Liver (tissue), 3 donors: ENCODE measurements around the gene GPX5.

Experiments
- EGR1 ChIP-seq, 2 donors: IDR thresholded peaks; 2 replicates each; pipeline ENCODE4 v1.6.1; 2016 to 2018; ENCODE audit warnings: antibody characterized with exemption in 2 of 2, low read depth in 2 of 2
- GABPA ChIP-seq, 2 donors: IDR thresholded peaks in 1 of 2; conservative IDR thresholded peaks in 1 of 2; 2 replicates each; pipeline ENCODE4 v1.6.1; 2016; ENCODE audit warnings: antibody characterized with exemption in 2 of 2, mild to moderate bottlenecking in 1 of 2, moderate library complexity in 1 of 2
- HNF4A ChIP-seq, 2 donors: conservative IDR thresholded peaks; 2 replicates each; pipeline ENCODE4 v1.6.1; 2016; ENCODE audit warnings: antibody characterized with exemption in 2 of 2, mild to moderate bottlenecking in 2 of 2
- JUND ChIP-seq, 2 donors: IDR thresholded peaks; 2 replicates each; pipeline ENCODE4 v1.6.1; 2016; ENCODE audit warnings: antibody characterized with exemption in 2 of 2
- RAD21 ChIP-seq, 2 donors: IDR thresholded peaks; 2 replicates each; pipeline ENCODE4 v1.6.1; 2016; ENCODE audit warnings: antibody characterized with exemption in 2 of 2, mild to moderate bottlenecking in 2 of 2
- RXRA ChIP-seq, 2 donors: IDR thresholded peaks; 2 replicates each; pipeline ENCODE4 v1.6.1; 2017 to 2018; ENCODE audit warnings: antibody characterized with exemption in 2 of 2, mild to moderate bottlenecking in 1 of 2
- SP1 ChIP-seq: IDR thresholded peaks from 2 replicates; pipeline ENCODE4 v1.6.1; 2018; ENCODE audit warnings: antibody characterized with exemption, mild to moderate bottlenecking
- YY1 ChIP-seq: IDR thresholded peaks from 2 replicates; pipeline ENCODE4 v1.6.1; 2016; ENCODE audit warnings: antibody characterized with exemption, mild to moderate bottlenecking
- ZBTB33 ChIP-seq: IDR thresholded peaks from 2 replicates; pipeline ENCODE4 v1.6.1; 2016; ENCODE audit warnings: antibody characterized with exemption
- TF ChIP-seq, protein P1 (sequence below): fragments of 150-350 bp; IDR thresholded peaks from 2 replicates; pipeline ENCODE4 v1.5.1; 2017; ENCODE audit warnings: improper control_type of control experiment, low read depth, low read length; ENCODE audit not compliant: missing input control
- TF ChIP-seq, protein P2 (sequence below): IDR thresholded peaks from 2 replicates; pipeline ENCODE4 v1.6.1; 2016; ENCODE audit warnings: antibody characterized with exemption, mild to moderate bottlenecking
- TF ChIP-seq, protein P3 (sequence below): IDR thresholded peaks from 2 replicates; pipeline ENCODE4 v1.6.1; 2016; ENCODE audit warnings: antibody characterized with exemption
- donor health status: healthy.
- donor health status: healthy.

GRCh38 chr6:28515676-28516075 lies 10.0 kb upstream of the GPX5 start, which contains the start of gene GPX6:
- TF ChIP-seq YY1 (no peak), JUND (IDR thresholded peaks at IDR 0.05) (no peak), SP1 (no peak), EGR1 (IDR thresholded peaks at IDR 0.05; ENCODE audit: low read depth in 2 of 2) (no peak), HNF4A (conservative IDR thresholded peaks at IDR 0.05) (no peak), RAD21 (IDR thresholded peaks at IDR 0.05) (no peak), GABPA (IDR thresholded peaks at IDR 0.05 in 1 of 2, conservative IDR thresholded peaks at IDR 0.05 in 1 of 2) (no peak), ZBTB33 (no peak), RXRA (IDR thresholded peaks at IDR 0.05) (no peak)
- TF ChIP-seq, protein P1, sequence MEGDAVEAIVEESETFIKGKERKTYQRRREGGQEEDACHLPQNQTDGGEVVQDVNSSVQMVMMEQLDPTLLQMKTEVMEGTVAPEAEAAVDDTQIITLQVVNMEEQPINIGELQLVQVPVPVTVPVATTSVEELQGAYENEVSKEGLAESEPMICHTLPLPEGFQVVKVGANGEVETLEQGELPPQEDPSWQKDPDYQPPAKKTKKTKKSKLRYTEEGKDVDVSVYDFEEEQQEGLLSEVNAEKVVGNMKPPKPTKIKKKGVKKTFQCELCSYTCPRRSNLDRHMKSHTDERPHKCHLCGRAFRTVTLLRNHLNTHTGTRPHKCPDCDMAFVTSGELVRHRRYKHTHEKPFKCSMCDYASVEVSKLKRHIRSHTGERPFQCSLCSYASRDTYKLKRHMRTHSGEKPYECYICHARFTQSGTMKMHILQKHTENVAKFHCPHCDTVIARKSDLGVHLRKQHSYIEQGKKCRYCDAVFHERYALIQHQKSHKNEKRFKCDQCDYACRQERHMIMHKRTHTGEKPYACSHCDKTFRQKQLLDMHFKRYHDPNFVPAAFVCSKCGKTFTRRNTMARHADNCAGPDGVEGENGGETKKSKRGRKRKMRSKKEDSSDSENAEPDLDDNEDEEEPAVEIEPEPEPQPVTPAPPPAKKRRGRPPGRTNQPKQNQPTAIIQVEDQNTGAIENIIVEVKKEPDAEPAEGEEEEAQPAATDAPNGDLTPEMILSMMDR = no peak
- TF ChIP-seq, protein P2, sequence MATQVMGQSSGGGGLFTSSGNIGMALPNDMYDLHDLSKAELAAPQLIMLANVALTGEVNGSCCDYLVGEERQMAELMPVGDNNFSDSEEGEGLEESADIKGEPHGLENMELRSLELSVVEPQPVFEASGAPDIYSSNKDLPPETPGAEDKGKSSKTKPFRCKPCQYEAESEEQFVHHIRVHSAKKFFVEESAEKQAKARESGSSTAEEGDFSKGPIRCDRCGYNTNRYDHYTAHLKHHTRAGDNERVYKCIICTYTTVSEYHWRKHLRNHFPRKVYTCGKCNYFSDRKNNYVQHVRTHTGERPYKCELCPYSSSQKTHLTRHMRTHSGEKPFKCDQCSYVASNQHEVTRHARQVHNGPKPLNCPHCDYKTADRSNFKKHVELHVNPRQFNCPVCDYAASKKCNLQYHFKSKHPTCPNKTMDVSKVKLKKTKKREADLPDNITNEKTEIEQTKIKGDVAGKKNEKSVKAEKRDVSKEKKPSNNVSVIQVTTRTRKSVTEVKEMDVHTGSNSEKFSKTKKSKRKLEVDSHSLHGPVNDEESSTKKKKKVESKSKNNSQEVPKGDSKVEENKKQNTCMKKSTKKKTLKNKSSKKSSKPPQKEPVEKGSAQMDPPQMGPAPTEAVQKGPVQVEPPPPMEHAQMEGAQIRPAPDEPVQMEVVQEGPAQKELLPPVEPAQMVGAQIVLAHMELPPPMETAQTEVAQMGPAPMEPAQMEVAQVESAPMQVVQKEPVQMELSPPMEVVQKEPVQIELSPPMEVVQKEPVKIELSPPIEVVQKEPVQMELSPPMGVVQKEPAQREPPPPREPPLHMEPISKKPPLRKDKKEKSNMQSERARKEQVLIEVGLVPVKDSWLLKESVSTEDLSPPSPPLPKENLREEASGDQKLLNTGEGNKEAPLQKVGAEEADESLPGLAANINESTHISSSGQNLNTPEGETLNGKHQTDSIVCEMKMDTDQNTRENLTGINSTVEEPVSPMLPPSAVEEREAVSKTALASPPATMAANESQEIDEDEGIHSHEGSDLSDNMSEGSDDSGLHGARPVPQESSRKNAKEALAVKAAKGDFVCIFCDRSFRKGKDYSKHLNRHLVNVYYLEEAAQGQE = no peak
- TF ChIP-seq, protein P3, sequence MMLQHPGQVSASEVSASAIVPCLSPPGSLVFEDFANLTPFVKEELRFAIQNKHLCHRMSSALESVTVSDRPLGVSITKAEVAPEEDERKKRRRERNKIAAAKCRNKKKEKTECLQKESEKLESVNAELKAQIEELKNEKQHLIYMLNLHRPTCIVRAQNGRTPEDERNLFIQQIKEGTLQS = no peak
